HG02840 (cell line): ENCODE results near the gene KLK8.

ENCODE experiments used
- ATAC-seq: cut with Tn5 transposase; IDR thresholded peaks from one replicate; pipeline ENCODE4 v1.9.1; 2021; ENCODE audit warnings: mild to moderate bottlenecking, moderate library complexity, moderate number of reproducible peaks; ENCODE audit not compliant: unreplicated experiment, low FRiP score

The KLK8 gene

GRCh38 chr19:51001515-51001914 is at the start of gene KLK8:
Gene KLK8, minus strand, starts transcription at chr19:51001604. Its CDS starts 437 bp downstream, at chr19:51001167.
- no peak for ATAC-seq

GRCh38 chr19:51047031-51047335 is 45.6 kb upstream of the KLK8 start:
- no peak for ATAC-seq

- no peak for ATAC-seq
Observed at GRCh38 chr19:51044327-51044726, 42.9 kb upstream of the KLK8 start.

- ATAC-seq = no peak
Observed at GRCh38 chr19:51043497-51043896, 42.1 kb upstream of the KLK8 start.

- ATAC-seq = no peak
Observed at GRCh38 chr19:51040151-51040550, 38.7 kb upstream of the KLK8 start.

- ATAC-seq = no peak
Observed at GRCh38 chr19:51036519-51036918, 35.1 kb upstream of the KLK8 start.

- ATAC-seq = no peak
Observed at GRCh38 chr19:51034704-51035103, 33.3 kb upstream of the KLK8 start, which contains the start of gene KLK12. Gene KLK12, minus strand, starts transcription at chr19:51035002. Its CDS starts 381 bp downstream, at chr19:51034621.

GRCh38 chr19:51031880-51032225 is 30.4 kb upstream of the KLK8 start:
- ATAC-seq = no peak

- ATAC-seq = no peak
Observed at GRCh38 chr19:51031220-51031879, 29.9 kb upstream of the KLK8 start.

- ATAC-seq = no peak
Observed at GRCh38 chr19:51030631-51031030, 29.2 kb upstream of the KLK8 start.

GRCh38 chr19:51029718-51030117 is 28.3 kb upstream of the KLK8 start:
- ATAC-seq = no peak

- no peak for ATAC-seq
Observed at GRCh38 chr19:51027873-51028272, 26.5 kb upstream of the KLK8 start.

- ATAC-seq = no peak
Observed at GRCh38 chr19:51027126-51027806, 25.9 kb upstream of the KLK8 start.

GRCh38 chr19:51026554-51026831 is 25.1 kb upstream of the KLK8 start, which contains the start of gene KLK11:
Gene KLK11, minus strand, starts transcription at chr19:51026616. Its CDS starts 985 bp downstream, at chr19:51025631.
- no peak for ATAC-seq

- no peak for ATAC-seq
Observed at GRCh38 chr19:51025809-51026553, 24.6 kb upstream of the KLK8 start.

GRCh38 chr19:51025401-51025800 is 24.0 kb upstream of the KLK8 start:
- no peak for ATAC-seq

- no peak for ATAC-seq
Observed at GRCh38 chr19:51024924-51025323, 23.5 kb upstream of the KLK8 start.

- ATAC-seq = no peak
Observed at GRCh38 chr19:51023946-51024345, 22.5 kb upstream of the KLK8 start.

- no peak for ATAC-seq
Observed at GRCh38 chr19:51022526-51022925, 21.1 kb upstream of the KLK8 start.

- ATAC-seq = no peak
Observed at GRCh38 chr19:51020988-51021651, 19.7 kb upstream of the KLK8 start.

- ATAC-seq = no peak
Observed at GRCh38 chr19:51019544-51019925, 18.1 kb upstream of the KLK8 start, which contains the start of gene KLK10. Gene KLK10, minus strand, starts transcription at chr19:51019709. Its CDS starts 579 bp downstream, at chr19:51019130.
